Natural killer cell (primary cell): ENCODE results near the gene MAP2K7. TPM values are rescaled to one million over a fixed set of nuclear protein-coding genes. Genes with fewer than 3 reads are reported as not detected.
"Not testable (repeated sequence)": the region's sequence is repeated elsewhere in the genome, so short reads cannot be mapped to it uniquely, and the experiment has no call there.

Experiments
- ATAC-seq, 3 donors: fragments of 150-1000 bp in 2 of 3; fragments of 200-7000 bp in 1 of 3; cut with Tn5 transposase; 1 replicate in 1 of 3; 2 replicates in 2 of 3; pipeline ENCODE4 v1.10.0; 2021; ENCODE audit warnings: mild to moderate bottlenecking in 2 of 3, moderate library complexity in 2 of 3
- DNase-seq, 2 donors: peaks; one replicate each; pipeline versions ENCODE4 v3.0.0 to v3.0.0-alpha.2; 2013 to 2021; ENCODE audit warnings: mixed read lengths in 1 of 2
- H3K27ac ChIP-seq: one replicate; pipeline ENCODE4 v1.5.1; 2013; ENCODE audit warnings: mild to moderate bottlenecking, low read length
- H3K27me3 ChIP-seq: one replicate; pipeline ENCODE4 v1.6.1; 2013; ENCODE audit warnings: low read length; ENCODE audit not compliant: control insufficient read depth, insufficient read depth
- H3K36me3 ChIP-seq: one replicate; pipeline ENCODE4 v1.6.1; 2013; ENCODE audit warnings: low read length; ENCODE audit not compliant: control insufficient read depth, insufficient read depth
- H3K4me1 ChIP-seq: one replicate; pipeline ENCODE4 v1.6.1; 2013; ENCODE audit warnings: low read length; ENCODE audit not compliant: control insufficient read depth, insufficient read depth
- H3K4me3 ChIP-seq: one replicate; pipeline ENCODE4 v1.5.1; 2013; ENCODE audit warnings: low read length
- H3K9me3 ChIP-seq: one replicate; pipeline ENCODE4 v1.6.1; 2013; ENCODE audit warnings: low read length; ENCODE audit not compliant: control insufficient read depth, insufficient read depth
- H3K27ac Mint-ChIP-seq, 2 donors: one replicate each; pipeline ENCODE4 v1.8.0; 2022; ENCODE audit warnings: mild to moderate bottlenecking in 2 of 2, mixed read lengths in 2 of 2, moderate library complexity in 1 of 2
- H3K27me3 Mint-ChIP-seq, 2 donors: one replicate each; pipeline ENCODE4 v1.8.0; 2022; ENCODE audit warnings: low read depth in 2 of 2, mixed read lengths in 2 of 2
- H3K36me3 Mint-ChIP-seq: one replicate; pipeline ENCODE4 v1.8.0; 2022; ENCODE audit warnings: mixed read lengths
- H3K4me1 Mint-ChIP-seq, 2 donors: one replicate each; pipeline ENCODE4 v1.8.0; 2022; ENCODE audit warnings: mixed read lengths in 2 of 2
- H3K4me3 Mint-ChIP-seq: one replicate; pipeline ENCODE4 v1.8.0; 2022; ENCODE audit warnings: mild to moderate bottlenecking, moderate library complexity, mixed read lengths
- H3K9me3 Mint-ChIP-seq, 2 donors: one replicate each; pipeline ENCODE4 v1.8.0; 2022; ENCODE audit warnings: mixed read lengths in 2 of 2
- WGBS: methylation state at CpG from one replicate; pipeline ENCODE4 v1.1.7; 2013; ENCODE audit warnings: missing lambda C conversion rate; ENCODE audit not compliant: insufficient coverage; 5-methylcytosine and 5-hydroxymethylcytosine counted together
- intact Hi-C: fragments of 100-400 bp; cut with micrococcal nuclease; formaldehyde crosslinking; loops from one replicate; pipeline ENCODE4 v1.14.2; 2022
- total RNA-seq, 4 donors: library from RNA; stranded (reverse); fragments of 120-200 nt in 1 of 4; gene quantifications; one replicate each; pipeline versions ENCODE4 v1.2.3 to v1.2.4, GENCODE V29; 2013 to 2022
- TF ChIP-seq, protein P1 (sequence below): fragments of 200-600 bp; IDR thresholded peaks from one replicate; pipeline ENCODE4 v1.8.0; 2022; ENCODE audit warnings: antibody characterized with exemption

MAP2K7 gene
- total RNA-seq, 3 donors from 2014 or later (not counting 1 experiment from before 2014, with no cell fraction given) = 131 to 218 (median 159) TPM

GRCh38 chr19:7928334-7928706, 24.6 kb downstream of the MAP2K7 start:
- TF ChIP-seq, protein P1, sequence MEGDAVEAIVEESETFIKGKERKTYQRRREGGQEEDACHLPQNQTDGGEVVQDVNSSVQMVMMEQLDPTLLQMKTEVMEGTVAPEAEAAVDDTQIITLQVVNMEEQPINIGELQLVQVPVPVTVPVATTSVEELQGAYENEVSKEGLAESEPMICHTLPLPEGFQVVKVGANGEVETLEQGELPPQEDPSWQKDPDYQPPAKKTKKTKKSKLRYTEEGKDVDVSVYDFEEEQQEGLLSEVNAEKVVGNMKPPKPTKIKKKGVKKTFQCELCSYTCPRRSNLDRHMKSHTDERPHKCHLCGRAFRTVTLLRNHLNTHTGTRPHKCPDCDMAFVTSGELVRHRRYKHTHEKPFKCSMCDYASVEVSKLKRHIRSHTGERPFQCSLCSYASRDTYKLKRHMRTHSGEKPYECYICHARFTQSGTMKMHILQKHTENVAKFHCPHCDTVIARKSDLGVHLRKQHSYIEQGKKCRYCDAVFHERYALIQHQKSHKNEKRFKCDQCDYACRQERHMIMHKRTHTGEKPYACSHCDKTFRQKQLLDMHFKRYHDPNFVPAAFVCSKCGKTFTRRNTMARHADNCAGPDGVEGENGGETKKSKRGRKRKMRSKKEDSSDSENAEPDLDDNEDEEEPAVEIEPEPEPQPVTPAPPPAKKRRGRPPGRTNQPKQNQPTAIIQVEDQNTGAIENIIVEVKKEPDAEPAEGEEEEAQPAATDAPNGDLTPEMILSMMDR = no peak
- H3K9me3 Mint-ChIP-seq = no peaks in the 10 kb centered on the region
- Histone ChIP-seq H3K36me3 (peaks cover 27% of the 10 kb centered on the region), H3K4me1 (peaks cover 20% of the 10 kb centered on the region), H3K9me3 (no peaks in the 10 kb centered on the region), H3K27me3 (no peaks in the 10 kb centered on the region), H3K4me3 (no peak overlapping the region), H3K27ac (no peak overlapping the region)
- H3K36me3 Mint-ChIP-seq = no peaks in the 10 kb centered on the region
- 92% methylated on average over 9 of the region's 9 CpGs for WGBS
- peak overlapping the region; percentile 67 to 80 for H3K27ac Mint-ChIP-seq
- peaks cover 0 to 21% of the 10 kb centered on the region in 2 donors for H3K4me1 Mint-ChIP-seq
- intact Hi-C loops = loop anchor here (2.0 kb wide), 1 partner anchor 14 kb away; the partner anchor contains the start of gene TIMM44
- DNase-seq = no peak
- H3K27me3 Mint-ChIP-seq = no peaks in the 10 kb centered on the region
- ATAC-seq = no peak
- H3K4me3 Mint-ChIP-seq = peak overlapping the region; percentile 9

DNA sequence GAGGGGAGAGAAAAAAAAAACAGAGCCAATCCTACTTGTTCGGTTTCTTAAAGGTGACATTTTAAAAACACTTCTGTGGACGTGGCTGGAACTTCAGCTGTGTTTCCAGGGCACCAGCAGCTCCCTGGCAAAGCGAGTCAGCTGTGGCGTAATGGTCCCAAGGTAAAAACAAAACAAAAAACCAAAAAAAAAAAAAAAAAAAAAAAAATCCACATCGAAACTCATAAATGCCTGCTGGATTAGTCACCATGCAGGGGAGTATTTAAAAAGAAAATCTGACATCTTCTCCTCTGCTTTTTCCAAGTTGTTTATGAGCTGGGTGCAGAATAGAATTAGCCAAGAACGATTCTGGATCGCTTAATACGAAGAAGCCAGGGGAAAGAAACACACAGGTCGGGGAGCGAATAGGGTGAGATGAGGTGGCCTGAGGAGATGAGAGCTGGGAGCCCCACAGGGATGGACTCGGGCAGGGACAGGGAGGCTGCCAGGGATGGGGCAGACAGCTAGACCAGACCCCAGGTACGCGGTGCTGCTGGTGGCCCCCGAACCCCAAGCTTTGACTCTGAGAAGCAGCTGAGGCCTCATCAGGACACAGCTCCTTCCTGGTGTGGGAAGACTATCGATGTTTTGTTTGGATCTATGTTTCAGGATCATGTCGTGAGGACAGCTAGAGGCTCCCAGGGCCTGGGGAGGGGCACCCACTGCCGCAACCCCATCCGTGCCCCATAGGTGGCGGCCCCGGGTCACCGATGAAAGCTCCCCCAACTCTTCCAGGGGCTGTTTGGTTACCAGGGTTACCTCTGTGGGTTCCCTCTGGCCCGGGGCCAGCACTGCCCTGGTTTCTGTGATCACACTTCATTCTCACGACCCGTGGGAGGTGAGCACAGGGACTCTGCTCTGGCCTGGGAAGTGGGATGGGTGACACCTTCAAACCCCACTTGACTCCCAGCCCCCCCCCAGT, 25.3 kb downstream of the MAP2K7 start:
- DNase-seq = peak; percentile 72 to 90
- no peak overlapping the region for H3K27ac ChIP-seq
- ATAC-seq = peak; percentile 65 to 67 (median 66)
- no peak overlapping the region for H3K4me3 ChIP-seq
- TF ChIP-seq, protein P1 = peak; percentile 49
- no peaks in the 10 kb centered on the region for H3K9me3 ChIP-seq
- 63% methylated on average over 23 of the region's 24 CpGs for WGBS
- peaks cover 34% of the 10 kb centered on the region for H3K36me3 ChIP-seq
- Mint-ChIP-seq H3K4me1 (peaks cover 0 to 19% of the 10 kb centered on the region in 2 donors), H3K27ac (peak overlapping the region; percentile 67 to 80), H3K27me3 (no peaks in the 10 kb centered on the region), H3K36me3 (no peaks in the 10 kb centered on the region), H3K4me3 (peak overlapping the region; percentile 45), H3K9me3 (no peaks in the 10 kb centered on the region)
- no peaks in the 10 kb centered on the region for H3K27me3 ChIP-seq
- H3K4me1 ChIP-seq = peaks cover 20% of the 10 kb centered on the region
- intact Hi-C loops = loop anchor here (2.0 kb wide), 1 partner anchor 14 kb away; the partner anchor contains the start of gene TIMM44

- Mint-ChIP-seq H3K4me1 (peaks cover 0 to 18% of the 10 kb centered on the region in 2 donors), H3K27ac (peak overlapping the region in 1 of 2 donors; percentile 80)
- H3K4me1 ChIP-seq = peaks cover 16% of the 10 kb centered on the region
- H3K9me3 ChIP-seq, ATAC-seq, H3K9me3 Mint-ChIP-seq, H3K27ac ChIP-seq, H3K27me3 Mint-ChIP-seq, H3K36me3 Mint-ChIP-seq, H3K4me3 ChIP-seq, intact Hi-C loops, H3K4me3 Mint-ChIP-seq, DNase-seq, H3K27me3 ChIP-seq: not testable (repeated sequence)
- WGBS = 79% methylated on average over 11 of the region's 11 CpGs
- H3K36me3 ChIP-seq = peaks cover 44% of the 10 kb centered on the region
Measured at GRCh38 chr19:7930030-7930429, 26.4 kb downstream of the MAP2K7 start.

GRCh38 chr19:7930765-7931164, 27.1 kb downstream of the MAP2K7 start:
- H3K4me1 ChIP-seq = peaks cover 14% of the 10 kb centered on the region
- H3K4me3 ChIP-seq = no peak overlapping the region
- Mint-ChIP-seq H3K4me1 (peaks cover 0 to 14% of the 10 kb centered on the region in 2 donors), H3K4me3 (no peak overlapping the region), H3K36me3 (no peaks in the 10 kb centered on the region), H3K27me3 (no peaks in the 10 kb centered on the region), H3K9me3 (no peaks in the 10 kb centered on the region), H3K27ac (peak overlapping the region in 1 of 2 donors; percentile 80)
- DNase-seq (no peak), ATAC-seq (no peak)
- H3K36me3 ChIP-seq = peaks cover 49% of the 10 kb centered on the region
- TF ChIP-seq, protein P1 = no peak
- intact Hi-C loops = no loop called here
- H3K9me3 ChIP-seq = no peaks in the 10 kb centered on the region
- no peaks in the 10 kb centered on the region for H3K27me3 ChIP-seq
- WGBS = 91% methylated on average over 7 of the region's 7 CpGs
- no peak overlapping the region for H3K27ac ChIP-seq
